Medulla oblongata (tissue), 1 donor: ENCODE data around the gene ASTN2.
"Not testable (repeated sequence)": the region's sequence is repeated elsewhere in the genome, so short reads cannot be mapped to it uniquely, and the experiment has no call there.

Experiments used
- DNase-seq: peaks from one replicate; pipeline ENCODE4 v3.0.0-alpha.2; 2015; ENCODE audit errors: extremely low spot score

The ASTN2 gene

DNA sequence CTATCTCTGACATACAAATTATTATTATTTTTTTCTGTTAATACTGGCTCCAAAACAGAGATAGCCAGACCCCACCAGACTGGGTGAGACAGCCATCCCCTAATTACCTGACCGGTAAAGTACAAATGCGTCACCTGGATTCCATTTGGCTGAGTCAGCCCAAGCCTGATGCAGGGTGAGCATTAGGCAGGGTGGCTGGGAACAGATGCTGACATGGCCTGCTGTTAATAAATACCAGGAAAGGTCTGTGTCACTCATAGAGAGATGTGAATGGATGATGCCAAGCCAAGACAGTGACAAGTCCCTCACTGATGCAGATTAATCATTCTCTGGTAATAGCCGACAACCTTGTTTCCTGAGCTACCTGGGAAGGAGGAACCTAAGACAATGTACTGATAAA, 544.3 kb downstream of the ASTN2 start:
- DNase-seq, result no peak

DNA sequence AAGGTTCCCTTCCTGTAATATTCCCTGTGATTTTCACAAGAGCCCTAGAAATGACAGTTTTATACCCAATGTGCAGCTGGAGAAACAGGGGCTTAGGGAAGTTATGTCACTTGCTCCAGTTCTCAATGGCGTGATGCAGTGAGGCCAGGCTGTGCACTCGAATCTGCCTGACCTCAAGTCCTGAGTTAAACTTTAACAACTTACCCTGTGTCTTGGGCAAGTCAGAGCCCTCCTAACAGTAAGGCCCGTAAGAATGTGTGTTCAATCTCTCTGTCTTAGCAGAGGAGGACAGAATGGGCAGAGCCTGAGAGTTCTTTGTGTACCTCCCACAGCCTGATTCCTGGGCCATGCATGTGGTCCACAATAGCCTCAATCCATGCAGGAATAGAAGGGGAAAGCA, 546.7 kb downstream of the ASTN2 start:
- no peak for DNase-seq

DNA sequence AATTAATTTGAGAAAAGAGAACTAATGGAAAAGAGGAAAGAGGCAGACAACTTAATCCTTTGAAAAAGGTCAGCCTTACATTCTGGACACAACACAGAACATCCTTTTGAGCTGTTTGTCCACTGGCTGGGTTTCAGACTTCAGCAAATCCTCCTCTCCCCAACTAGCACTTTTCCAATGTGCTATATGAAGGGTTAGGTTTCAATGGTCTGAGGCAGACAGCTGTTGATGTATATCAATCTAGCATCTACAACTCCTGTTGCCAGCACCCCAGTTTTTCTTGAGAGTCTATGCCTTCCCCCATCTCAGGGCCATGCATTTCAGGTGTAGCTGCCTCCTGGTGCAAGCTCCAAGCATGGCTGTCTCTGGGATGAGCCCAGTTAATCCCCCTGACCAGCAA, 553.5 kb downstream of the ASTN2 start:
- DNase-seq, result no peak

DNA sequence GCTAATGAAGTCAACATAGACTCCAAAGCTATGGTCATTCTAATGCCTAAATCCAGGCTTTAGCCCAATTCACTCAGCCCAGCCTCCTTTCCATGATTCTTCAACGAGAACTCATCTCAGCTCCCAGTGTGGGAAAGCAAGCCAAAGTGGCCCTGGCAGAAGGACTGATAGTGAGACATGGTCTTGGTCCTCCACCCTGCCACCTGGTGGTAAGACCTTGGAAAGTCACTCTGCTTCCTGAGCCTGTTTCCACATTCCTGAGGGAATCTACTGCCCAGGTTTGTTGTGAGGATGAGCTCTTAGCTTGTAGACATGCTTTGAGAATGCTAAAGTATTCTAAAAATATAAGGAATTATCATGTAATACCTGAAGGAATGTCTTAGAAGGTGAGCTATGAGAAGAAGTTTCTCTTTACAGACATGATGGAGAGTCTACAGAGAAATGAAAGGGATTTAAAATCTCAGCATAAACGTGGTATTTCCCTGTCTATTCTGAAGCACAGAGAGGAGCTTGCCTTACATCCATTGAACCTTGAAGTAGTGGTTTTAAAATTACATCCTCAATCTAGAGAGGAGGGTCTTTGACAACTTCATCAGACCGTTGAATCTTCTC, 554.2 kb downstream of the ASTN2 start:
- peak; percentile 81 for DNase-seq

DNA sequence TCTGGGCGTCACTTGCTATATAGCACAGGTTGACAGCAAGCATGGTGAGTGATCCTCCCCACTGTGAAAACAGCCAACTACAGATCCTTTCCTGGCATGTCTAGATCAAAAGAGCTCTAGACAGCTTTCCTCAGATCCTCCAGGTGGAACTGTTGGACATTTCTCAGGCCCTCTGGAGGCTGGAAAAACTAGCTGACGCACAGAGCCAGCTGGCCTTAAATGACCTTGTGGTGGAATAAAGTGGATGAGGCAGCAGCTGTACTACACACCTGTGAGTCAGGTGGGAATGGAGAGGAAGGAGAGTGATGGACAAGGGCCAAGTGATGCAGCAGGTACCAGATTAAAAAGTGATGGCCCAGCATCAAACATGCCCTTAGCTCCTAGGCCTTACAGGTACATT, 555.1 kb downstream of the ASTN2 start:
- DNase-seq, result no peak

DNA sequence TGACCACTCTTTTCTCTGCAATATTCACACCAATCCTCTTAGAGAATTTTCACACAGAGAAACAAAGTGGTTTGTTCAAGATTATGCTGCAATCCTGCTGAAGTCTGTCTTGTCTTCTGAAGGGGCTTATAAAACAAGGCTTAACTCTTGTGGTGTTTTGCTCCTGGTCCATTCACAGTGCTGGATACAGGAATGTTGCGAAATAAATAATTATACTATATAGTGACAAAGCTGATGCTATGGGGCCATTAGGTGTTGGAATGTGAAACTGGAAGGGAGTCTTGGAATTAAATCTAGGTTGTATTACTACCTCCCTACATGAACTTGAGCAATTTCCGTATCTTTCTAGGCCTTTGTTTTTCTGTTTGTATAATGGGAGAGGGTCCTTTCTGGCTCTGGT, 557.5 kb downstream of the ASTN2 start:
- DNase-seq, result no peak

DNA sequence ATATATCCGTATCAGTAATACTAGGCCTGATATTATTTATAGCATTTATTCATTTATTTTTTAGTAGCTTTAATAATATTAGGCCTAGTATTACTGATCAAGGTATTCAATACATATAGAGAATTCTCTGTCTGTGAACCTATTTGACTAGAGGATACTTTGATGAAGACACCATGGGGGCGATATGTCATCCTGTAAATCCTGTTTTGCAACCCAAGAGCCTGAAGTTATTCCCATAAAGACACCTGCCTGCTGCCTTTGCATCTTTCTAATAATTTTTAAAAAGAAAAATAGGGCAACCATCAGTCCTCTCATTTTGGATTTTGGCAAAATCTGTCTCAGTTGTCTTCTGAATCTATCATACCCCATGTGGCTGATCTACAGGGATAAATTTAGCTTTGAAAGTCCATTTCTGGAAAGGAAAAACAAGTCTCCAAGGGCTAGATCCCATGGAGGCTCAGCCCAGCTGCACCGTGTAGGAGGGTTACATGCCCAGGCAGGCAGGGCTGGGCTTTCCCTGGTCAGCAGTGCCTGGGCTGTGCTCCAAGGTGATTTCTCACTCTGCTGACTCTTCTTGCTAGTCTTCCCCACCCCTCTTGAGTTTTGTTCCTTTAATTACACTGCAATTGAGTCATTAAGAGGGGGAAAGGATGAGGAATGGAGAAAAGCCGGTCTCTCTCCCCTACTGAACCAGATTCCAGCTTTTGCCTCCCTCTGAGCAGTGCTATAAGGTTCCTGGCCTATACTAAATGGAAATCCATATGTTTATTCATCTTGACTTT, 558.8 kb downstream of the ASTN2 start:
- DNase-seq, result peak; percentile 47

DNA sequence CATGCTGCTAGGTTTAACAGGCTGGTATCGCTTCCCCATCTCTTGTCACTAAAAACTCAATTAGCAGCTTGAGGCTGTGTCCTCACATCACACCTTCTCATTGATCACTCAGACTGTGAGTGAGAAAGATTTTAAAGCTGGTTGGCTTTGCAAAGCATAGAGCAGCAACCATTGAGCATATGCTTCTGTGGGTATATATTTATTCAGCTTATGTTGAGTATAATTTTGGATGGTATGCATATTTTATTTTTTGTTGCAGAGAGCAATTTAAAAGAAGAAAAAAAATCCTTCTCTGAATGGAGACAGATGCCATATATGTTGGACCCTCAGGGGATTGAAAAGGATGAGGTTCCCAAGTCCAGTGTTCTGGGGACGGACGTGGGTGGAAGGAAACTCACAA, 565.1 kb downstream of the ASTN2 start:
- no peak for DNase-seq

DNA sequence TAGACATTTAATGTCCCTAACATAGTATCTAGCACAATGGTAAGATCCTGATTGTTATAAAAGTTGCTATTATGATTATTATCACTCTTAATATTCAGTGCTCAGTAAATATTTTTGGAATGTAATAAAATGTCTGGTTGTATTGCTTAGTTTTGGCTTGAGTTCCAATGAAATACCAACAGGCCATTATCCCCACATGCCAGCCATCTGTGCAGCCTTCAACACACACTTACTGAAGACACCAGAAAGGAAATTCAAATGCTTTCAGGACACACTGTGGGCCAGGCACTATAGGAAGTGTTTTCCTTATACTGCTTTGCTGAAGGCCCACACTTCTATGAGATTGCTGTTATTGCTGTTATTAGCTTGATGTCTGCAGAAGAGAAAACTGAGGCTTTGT, 570.2 kb downstream of the ASTN2 start:
- DNase-seq, result no peak

DNA sequence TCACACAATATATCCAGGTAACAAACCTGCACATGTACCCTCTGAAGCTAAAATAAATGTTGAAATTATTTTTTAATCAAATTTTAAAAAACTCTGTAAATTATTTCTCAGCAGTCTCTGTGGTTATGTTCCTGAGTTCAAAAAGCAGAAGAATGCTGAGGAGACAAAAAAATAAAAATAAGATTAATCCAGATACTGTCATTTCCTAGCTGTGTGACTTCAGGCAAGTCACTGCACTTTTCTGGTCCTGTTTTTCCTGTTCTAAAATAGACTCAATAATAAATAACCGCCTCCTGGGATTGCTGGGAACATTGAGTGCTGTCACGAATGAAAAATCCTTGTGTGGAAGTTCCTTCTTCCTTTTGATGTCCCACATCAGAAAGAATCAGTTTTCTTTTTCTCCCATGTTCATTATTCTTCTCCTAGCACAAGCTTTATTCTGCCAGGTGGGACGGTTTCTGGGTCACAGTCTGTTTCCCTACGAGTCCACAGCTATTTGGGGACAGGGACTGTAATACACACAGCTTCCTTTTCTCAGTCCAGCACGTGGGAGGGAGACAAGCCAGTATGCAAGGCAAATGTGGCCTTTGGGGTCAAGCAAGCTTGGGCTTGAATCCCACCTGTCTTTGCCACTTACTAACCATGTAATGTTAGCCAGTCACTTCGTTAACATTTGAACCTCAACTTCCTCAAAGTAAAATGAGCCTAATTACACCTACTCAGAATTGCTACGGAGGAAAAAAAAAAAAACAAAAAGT, 570.8 kb downstream of the ASTN2 start:
- peak; percentile 7 for DNase-seq

DNA sequence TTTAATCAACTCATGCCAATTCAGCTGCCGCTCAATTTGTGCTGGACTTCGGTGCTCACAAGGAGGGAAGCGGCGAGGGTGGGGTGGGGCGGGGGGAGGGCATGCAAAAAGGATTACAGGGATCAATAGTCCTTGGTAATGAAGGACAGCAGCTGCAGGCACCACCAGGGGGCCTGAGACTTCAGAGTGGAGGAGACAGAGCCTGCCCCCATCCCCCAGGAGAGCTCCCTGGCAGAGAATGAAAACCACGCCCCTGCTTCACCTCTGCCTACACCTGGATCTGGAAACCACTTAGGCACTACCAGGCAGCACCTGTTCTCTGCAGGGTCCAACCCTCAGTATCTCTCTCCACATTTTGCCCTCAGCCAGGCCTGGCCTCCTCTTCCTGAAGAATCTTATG, 572.2 kb downstream of the ASTN2 start:
- DNase-seq, result no peak

DNA sequence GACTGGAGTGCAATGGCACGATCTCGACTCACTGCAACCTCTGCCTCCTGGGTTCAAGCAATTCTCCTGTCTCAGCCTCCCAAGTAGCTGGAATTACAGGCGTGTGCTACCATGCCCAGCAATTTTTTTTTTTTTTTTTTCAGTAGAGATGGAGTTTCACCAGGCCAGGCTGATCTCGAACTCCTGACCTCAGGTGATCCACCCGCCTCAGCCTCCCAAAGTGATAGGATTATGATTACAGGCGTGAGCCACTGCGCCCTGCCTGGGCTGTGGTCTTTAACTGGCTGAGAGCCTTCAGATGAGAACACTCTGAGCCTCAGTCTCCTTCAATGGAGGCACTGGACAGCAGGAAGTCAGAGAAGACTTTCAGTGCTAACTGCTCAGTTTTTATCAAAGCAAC, 576.4 kb downstream of the ASTN2 start:
- not testable (repeated sequence) for DNase-seq

DNA sequence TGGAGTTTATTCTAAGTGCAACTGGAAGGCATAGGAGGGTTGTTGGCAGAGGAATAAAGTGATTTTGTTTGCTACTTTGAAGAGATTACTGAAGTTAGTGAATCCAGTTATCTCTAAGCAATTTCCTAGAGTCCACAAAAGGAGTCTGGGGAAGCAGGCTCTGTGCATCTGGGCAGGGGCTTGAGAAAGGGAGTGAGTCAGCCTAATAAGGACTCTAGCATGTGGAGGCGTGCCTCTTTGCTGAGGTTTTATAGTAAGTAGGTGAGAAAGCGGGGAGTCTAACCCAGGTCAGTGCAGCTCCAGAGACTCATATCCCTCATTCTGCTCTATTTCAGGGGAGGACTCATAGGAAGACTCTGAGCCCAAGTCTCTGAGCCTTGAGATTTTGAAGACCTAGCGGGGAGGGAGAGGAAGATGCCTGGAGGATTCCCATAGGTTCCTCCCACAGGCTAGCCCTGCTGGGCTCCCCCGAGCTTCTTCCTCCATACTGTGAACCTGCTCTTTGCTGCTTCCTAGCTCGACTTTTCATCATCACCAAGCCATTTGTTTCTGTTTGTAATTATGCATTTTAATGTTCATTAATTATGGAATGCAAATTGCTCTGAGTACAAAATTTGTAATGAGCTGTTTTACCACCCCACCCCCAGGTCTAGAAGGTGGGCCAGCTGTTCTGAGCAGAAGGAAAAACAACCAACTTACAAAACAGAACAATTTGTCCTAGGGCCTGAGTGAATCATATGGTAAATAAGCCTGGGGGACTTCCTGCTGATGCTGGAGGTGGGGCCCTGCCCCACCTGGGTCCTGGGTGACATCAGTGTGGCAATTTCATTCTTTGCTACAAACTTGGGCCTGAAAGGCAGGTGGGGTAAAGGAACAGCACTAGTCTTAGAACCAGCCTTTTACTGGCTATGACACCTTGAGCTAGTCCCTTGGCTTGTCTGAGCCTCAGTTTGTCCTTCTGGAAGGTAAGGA, 577.6 kb downstream of the ASTN2 start:
- DNase-seq, result no peak

DNA sequence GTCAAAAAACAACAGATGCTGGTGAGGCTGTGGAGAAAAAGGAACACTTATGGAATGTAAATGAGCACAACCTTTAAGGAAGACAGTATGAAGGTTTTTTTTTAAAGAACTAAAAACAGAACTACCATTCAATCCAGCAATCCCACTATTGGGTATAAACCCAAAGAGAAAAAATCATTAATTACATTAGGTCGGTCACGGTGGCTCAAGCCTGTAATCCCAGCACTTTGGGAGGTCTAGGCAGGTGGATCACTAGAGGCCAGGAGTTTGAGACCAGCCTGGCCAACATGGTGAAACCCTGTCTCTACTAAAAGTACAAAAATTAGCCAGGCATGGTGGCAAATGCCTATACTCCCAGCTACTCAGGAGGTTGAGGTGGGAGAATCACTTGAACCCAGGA, 584.5 kb downstream of the ASTN2 start:
- DNase-seq, result not testable (repeated sequence)

DNA sequence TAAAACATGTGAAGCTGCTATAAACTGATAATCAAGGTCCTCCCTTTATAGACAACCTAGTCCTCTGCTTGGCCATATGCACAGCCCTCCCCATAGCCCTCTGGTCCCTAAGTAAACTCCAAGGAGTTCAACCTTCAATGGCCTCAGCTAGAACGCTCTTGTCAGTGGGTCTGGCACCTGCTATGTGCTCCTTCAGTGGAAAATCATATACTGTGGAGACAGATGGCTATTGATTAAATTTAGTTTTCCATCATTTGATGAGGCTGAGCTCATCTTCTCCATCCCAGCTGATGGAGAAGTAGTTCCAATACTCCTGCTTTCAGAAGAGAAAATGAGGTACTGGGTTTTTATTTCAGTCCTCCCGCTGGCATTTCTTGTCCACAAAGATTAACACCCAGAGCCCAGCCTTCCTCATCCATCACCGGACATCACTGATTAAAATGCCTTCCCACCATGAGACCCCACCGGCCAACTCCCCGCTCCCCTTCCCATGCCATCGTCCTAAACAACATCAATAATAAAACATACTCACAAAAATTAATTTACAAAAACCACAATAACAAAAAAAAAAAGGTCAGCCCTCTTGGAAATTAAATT, 593.1 kb downstream of the ASTN2 start:
- DNase-seq, result no peak

DNA sequence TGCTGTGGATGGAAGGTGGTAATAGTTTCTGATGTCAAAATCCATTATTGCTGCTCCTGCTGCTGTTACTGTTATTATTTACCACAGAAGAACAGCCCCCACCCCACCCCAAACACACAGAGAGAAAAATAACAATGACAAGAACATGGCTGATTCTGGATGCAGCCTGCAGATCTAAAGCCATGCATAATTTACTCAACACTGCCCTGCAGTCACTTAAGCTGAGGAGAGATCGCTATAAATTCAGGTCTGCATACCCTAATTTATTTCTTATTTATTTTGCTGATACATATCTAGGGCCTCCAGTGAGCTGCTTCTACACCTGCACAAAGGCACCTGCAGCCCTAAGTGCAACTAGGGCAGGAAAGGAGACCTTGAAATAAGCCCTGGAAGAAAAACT, 595.7 kb downstream of the ASTN2 start:
- DNase-seq, result no peak

DNA sequence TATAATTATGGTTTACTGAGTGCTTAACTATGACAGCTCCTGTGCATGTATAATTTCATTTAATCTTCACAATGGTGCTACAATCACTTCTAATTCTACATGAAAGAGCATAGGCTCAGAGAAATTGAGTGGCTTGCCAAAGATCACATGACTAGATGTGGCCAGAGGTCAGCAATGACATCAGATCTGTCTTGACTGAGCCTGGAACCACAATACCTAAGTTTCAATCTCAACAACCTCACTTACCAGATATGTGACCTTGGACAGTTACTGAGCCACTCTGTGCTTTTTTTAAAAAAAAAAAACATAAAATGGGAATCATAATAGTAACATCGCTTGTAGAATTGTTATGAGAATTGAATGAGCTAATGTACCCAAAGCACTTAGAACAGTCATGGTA, 597.1 kb downstream of the ASTN2 start:
- DNase-seq, result no peak

DNA sequence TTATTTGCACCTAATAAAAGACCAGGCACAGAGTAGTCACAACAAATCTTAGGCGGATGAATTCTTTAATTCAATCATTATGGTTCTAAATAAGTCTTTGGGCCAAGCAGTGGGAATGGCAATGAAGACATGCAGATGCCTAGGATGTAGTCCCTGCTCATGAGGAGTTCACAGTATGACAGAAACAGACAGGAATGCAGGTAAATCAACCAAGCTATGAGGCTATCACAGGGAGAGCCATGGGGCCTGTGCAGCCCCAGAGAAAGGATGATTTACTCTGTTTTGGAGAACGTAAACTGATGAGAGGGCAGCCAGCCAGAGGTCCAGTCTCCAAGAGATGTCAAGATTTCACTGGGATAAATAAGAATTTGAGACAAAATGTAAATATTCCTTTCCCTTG, 598.4 kb downstream of the ASTN2 start:
- DNase-seq, result no peak

DNA sequence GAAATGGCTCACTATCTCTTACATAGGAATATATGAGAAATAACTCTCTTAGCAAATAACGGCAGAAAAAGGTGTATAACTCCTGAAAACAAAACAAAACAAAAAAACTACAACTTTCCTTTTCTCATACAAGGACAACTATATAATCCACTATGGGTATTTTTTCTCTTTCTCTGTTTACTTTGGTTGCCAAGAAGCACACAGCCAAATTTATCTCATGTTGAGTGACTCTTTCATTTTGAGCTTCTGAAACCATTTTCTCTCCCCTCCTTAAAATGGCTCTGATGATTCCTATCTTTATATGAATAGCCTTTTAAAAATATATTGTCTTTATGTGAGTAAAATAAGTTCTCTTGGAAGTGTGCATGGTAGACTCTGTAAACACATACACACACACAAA, 599.0 kb downstream of the ASTN2 start:
- DNase-seq, result no peak

DNA sequence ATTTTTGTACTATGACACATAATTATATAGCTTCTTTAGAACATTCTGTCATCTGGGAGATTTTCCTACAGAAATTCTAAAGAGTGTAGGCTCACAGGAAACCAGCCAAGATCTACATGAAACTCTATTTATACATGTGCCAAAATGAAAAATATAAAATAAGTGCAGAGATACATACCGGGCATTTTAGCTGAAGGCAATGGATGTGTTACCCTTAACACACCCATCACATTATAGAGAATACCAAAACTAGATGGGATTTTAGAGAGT, 601.9 kb downstream of the ASTN2 start:
- DNase-seq, result no peak

DNA sequence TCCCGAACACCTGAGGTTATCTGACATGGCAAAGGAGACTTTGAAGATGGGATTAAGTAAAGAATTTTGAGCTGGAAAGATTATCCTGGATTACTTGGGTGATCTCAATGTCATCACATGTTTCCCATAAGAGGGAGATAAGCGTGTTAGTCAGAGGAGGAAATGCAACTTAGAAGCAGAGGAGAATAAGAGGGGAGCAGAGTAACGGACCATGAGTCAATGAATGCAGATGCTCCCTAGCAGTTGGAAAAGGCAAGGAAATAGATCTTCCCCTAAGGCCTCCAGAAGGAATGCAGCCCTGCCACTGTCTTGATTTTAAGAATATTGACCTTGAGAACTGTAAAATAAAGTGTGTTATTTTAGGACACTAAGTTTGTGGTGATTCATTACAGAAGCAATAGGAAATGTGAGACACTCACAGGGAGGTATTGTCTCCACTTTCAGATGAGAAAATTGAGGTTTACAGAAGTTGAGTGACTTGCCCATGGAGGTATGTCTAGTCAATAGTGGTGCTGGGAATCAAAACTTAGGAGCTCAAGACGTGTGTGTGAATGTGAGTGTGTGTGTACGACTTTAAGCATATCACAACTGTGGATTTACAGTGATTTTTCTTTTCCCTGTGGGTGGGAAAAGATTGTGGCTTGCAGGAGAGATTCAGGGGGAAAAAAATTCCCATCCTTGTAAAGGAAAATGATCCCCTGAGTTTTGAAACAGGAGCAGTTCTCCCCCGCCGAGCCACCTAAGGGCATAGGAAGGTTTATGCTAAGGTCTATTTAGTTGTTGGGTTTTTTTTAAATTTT, 602.4 kb downstream of the ASTN2 start:
- DNase-seq, result no peak
